ENCODE data around the gene SS18L1. TPM values are rescaled to one million over a fixed set of nuclear protein-coding genes. Genes with fewer than 3 reads are reported as not detected.

Gene SS18L1
- total RNA-seq, 2 donors from 2014 or later, result 7.6 to 7.7 TPM

- DNase-seq (no peak), ATAC-seq (no peak)
Measured at GRCh38 chr20:62161347-62161746, 17.8 kb downstream of the SS18L1 start.

GRCh38 chr20:62162765-62163484, 19.4 kb downstream of the SS18L1 start:
- intact Hi-C loops (cut with DNase I), result no loop called here
- DNase-seq, result no peak
- ATAC-seq, result no peak

More at GRCh38 chr20:62161347-62161746, 17.8 kb downstream of the SS18L1 start:
- intact Hi-C loops (cut with DNase I), result no loop called here

- ATAC-seq, result no peak
- no peak for DNase-seq
- intact Hi-C loops (cut with DNase I), result no loop called here
Measured at GRCh38 chr20:62163485-62163865, 19.9 kb downstream of the SS18L1 start.

GRCh38 chr20:62163986-62164762, 20.6 kb downstream of the SS18L1 start:
- intact Hi-C loops (cut with DNase I), result no loop called here
- ATAC-seq, result no peak
- no peak for DNase-seq

GRCh38 chr20:62164879-62165761, 21.6 kb downstream of the SS18L1 start:
- intact Hi-C loops (cut with DNase I), result no loop called here
- ATAC-seq (no peak), DNase-seq (no peak)

GRCh38 chr20:62165762-62166399, 22.3 kb downstream of the SS18L1 start:
- ATAC-seq (no peak), DNase-seq (peak; percentile 52)
- intact Hi-C loops (cut with DNase I), result no loop called here

GRCh38 chr20:62167474-62167873, 23.9 kb downstream of the SS18L1 start:
- ATAC-seq (no peak), DNase-seq (no peak)
- intact Hi-C loops (cut with DNase I), result no loop called here

- no peak for DNase-seq
- intact Hi-C loops (cut with DNase I), result no loop called here
- no peak for ATAC-seq
Measured at GRCh38 chr20:62168061-62168460, 24.5 kb downstream of the SS18L1 start.

- DNase-seq, result no peak
- ATAC-seq, result no peak
- intact Hi-C loops (cut with DNase I), result no loop called here
Measured at GRCh38 chr20:62168890-62169435, 25.4 kb downstream of the SS18L1 start.

- ATAC-seq (no peak), DNase-seq (no peak)
- intact Hi-C loops (cut with DNase I), result no loop called here
Measured at GRCh38 chr20:62170536-62170935, 27.0 kb downstream of the SS18L1 start.

GRCh38 chr20:62171245-62171644, 27.7 kb downstream of the SS18L1 start:
- peak in 1 of 2 donors; percentile 10 for ATAC-seq
- intact Hi-C loops (cut with DNase I), result no loop called here
- no peak for DNase-seq

- DNase-seq (no peak), ATAC-seq (no peak)
- intact Hi-C loops (cut with DNase I), result no loop called here
Measured at GRCh38 chr20:62172666-62173065, 29.1 kb downstream of the SS18L1 start.

GRCh38 chr20:62174021-62174804, 30.6 kb downstream of the SS18L1 start:
- intact Hi-C loops (cut with DNase I), result no loop called here
- no peak for ATAC-seq
- no peak for DNase-seq

GRCh38 chr20:62174870-62175624, 31.5 kb downstream of the SS18L1 start:
- intact Hi-C loops (cut with DNase I), result no loop called here
- no peak for ATAC-seq
- no peak for DNase-seq

GRCh38 chr20:62175711-62176110, 32.1 kb downstream of the SS18L1 start:
- DNase-seq (no peak), ATAC-seq (no peak)
- intact Hi-C loops (cut with DNase I), result no loop called here

GRCh38 chr20:62176866-62177265, 33.3 kb downstream of the SS18L1 start:
- intact Hi-C loops (cut with DNase I), result no loop called here
- ATAC-seq (no peak), DNase-seq (no peak)

- intact Hi-C loops (cut with DNase I), result no loop called here
- ATAC-seq (no peak), DNase-seq (no peak)
Measured at GRCh38 chr20:62177307-62177706, 33.7 kb downstream of the SS18L1 start.

Data from left cardiac atrium (tissue), 4 donors.